HepG2 (cell line): ENCODE results near the gene TADA2B. TPM values are rescaled to one million over a fixed set of nuclear protein-coding genes. Genes with fewer than 3 reads are reported as not detected.

ENCODE experiments used
- FOXK2 ChIP-seq: fragments of 450-650 bp; IDR thresholded peaks from 2 replicates; pipeline ENCODE4 v1.6.1; 2016
- KAT2B ChIP-seq: fragments of 150-350 bp; IDR thresholded peaks from 2 replicates; pipeline ENCODE4 v1.6.1; 2014; ENCODE audit warnings: low read depth, low read length, borderline replicate concordance
- KDM6A ChIP-seq: IDR thresholded peaks from 2 replicates; pipeline ENCODE4 v1.6.1; 2016; ENCODE audit warnings: low read depth
- SRSF1 ChIP-seq: fragments of 200-400 bp; formaldehyde crosslinking; optimal IDR thresholded peaks from 2 replicates; pipeline ENCODE3; 2017; ENCODE audit warnings: mild to moderate bottlenecking, low read depth, low read length, moderate library complexity
- ZNF160 ChIP-seq: sonication (generic); formaldehyde crosslinking; IDR thresholded peaks from 2 replicates; pipeline ENCODE4 v1.8.0; 2022; ENCODE audit warnings: mild to moderate bottlenecking, inconsistent platforms, missing genetic modification reagents
- ZNF572 ChIP-seq: sonication (generic); formaldehyde crosslinking; IDR thresholded peaks from 2 replicates; pipeline ENCODE4 v1.5.1; 2020; ENCODE audit warnings: mild to moderate bottlenecking, missing genetic modification reagents
- ZNF879 ChIP-seq: sonication (generic); formaldehyde crosslinking; IDR thresholded peaks from 2 replicates; pipeline ENCODE4 v1.8.1; 2023; ENCODE audit warnings: missing genetic modification reagents
- polyA plus RNA-seq, 8 experiments: library from polyadenylated mRNA; depleted of rRNA in 3 of 8; stranded (reverse) in 7 of 8; unstranded in 1 of 8; fragments of >200 nt; fragmentation: Illumina TruSeq in 4 of 8; extraction: Trizol in 4 of 8; gene quantifications; 2 replicates each; pipeline versions ENCODE4 v1.2.1 to v1.2.3, GENCODE V29; 2011 to 2016; ENCODE audit warnings: low read depth in 4 of 8, missing spikeins in 1 of 8, mixed read lengths in 1 of 8; ENCODE audit not compliant: insufficient read depth in 1 of 8
- total RNA-seq, 5 experiments: library from RNA; depleted of rRNA; stranded (reverse); fragments of >200 nt; fragmentation: Illumina TruSeq; extraction: Trizol; gene quantifications; 2 replicates each; pipeline ENCODE4 v1.2.3, GENCODE V29; 2016; ENCODE audit warnings: low read depth in 1 of 5
- TF ChIP-seq, protein P1 (sequence below): sonication (generic); formaldehyde crosslinking; IDR thresholded peaks from 2 replicates; pipeline ENCODE4 v1.4.0; 2020; ENCODE audit warnings: mild to moderate bottlenecking, missing genetic modification reagents
- TF ChIP-seq, protein P2 (sequence below): IDR thresholded peaks from 2 replicates; pipeline ENCODE4 v1.6.1; 2016; ENCODE audit warnings: mild to moderate bottlenecking, missing biosample characterization, missing genetic modification reagents
- TF ChIP-seq, protein P3 (sequence below): sonication (generic); formaldehyde crosslinking; IDR thresholded peaks from 2 replicates; pipeline ENCODE4 v1.4.0; 2020; ENCODE audit warnings: missing genetic modification reagents
- TF ChIP-seq, protein P4 (sequence below): sonication (generic); formaldehyde crosslinking; IDR thresholded peaks from 2 replicates; pipeline ENCODE4 v1.5.0; 2020; ENCODE audit warnings: missing genetic modification reagents
- TF ChIP-seq, protein P5 (sequence below): sonication (generic); formaldehyde crosslinking; conservative IDR thresholded peaks from 2 replicates; pipeline ENCODE4 v1.4.0; 2020; ENCODE audit warnings: mild to moderate bottlenecking, missing genetic modification reagents, moderate library complexity
- TF ChIP-seq, protein P6 (sequence below): sonication (generic); formaldehyde crosslinking; IDR thresholded peaks from 2 replicates; pipeline ENCODE4 v1.4.0; 2020; ENCODE audit warnings: missing genetic modification reagents
- TF ChIP-seq, protein P7 (sequence below): sonication (generic); formaldehyde crosslinking; IDR thresholded peaks from 2 replicates; pipeline ENCODE4 v1.4.0; 2020; ENCODE audit warnings: low read depth, mild to moderate bottlenecking, missing genetic modification reagents

TADA2B gene
- total and polyA plus RNA-seq, 2 of the 13 experiments (the other 11 are each of a cell fraction or from before 2014, with no cell fraction given) = 4.6 to 8.9 TPM

DNA sequence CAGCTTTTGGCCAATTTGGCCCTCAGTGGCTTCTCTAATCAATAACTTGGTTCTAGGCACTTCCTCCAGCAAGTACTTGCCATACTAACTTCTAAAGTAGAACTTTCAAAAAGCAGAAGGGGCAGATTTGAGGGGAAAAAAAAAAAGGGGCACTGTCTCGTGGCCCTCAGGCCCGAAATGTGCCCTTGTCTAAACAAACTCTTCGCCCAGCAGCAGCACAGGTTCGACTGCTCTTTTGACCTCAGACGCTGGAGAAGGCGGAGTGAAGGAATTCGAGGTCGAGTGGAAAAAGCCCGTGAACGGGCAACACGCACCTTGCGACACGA, 23.9 kb downstream of the TADA2B start (continued):
- TF ChIP-seq, protein P1, sequence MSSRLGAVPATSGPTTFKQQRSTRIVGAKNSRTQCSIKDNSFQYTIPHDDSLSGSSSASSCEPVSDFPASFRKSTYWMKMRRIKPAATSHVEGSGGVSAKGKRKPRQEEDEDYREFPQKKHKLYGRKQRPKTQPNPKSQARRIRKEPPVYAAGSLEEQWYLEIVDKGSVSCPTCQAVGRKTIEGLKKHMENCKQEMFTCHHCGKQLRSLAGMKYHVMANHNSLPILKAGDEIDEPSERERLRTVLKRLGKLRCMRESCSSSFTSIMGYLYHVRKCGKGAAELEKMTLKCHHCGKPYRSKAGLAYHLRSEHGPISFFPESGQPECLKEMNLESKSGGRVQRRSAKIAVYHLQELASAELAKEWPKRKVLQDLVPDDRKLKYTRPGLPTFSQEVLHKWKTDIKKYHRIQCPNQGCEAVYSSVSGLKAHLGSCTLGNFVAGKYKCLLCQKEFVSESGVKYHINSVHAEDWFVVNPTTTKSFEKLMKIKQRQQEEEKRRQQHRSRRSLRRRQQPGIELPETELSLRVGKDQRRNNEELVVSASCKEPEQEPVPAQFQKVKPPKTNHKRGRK (CRISPR knock-in tag) = no peak
- TF ChIP-seq ZNF572 (CRISPR knock-in tag) = 0 out of 2 replicates have a peak, but pooled peaks have one; percentile 49
- TF ChIP-seq, protein P2, sequence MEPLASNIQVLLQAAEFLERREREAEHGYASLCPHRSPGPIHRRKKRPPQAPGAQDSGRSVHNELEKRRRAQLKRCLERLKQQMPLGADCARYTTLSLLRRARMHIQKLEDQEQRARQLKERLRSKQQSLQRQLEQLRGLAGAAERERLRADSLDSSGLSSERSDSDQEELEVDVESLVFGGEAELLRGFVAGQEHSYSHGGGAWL = no peak
- TF ChIP-seq KAT2B = no peak
- TF ChIP-seq, protein P3, sequence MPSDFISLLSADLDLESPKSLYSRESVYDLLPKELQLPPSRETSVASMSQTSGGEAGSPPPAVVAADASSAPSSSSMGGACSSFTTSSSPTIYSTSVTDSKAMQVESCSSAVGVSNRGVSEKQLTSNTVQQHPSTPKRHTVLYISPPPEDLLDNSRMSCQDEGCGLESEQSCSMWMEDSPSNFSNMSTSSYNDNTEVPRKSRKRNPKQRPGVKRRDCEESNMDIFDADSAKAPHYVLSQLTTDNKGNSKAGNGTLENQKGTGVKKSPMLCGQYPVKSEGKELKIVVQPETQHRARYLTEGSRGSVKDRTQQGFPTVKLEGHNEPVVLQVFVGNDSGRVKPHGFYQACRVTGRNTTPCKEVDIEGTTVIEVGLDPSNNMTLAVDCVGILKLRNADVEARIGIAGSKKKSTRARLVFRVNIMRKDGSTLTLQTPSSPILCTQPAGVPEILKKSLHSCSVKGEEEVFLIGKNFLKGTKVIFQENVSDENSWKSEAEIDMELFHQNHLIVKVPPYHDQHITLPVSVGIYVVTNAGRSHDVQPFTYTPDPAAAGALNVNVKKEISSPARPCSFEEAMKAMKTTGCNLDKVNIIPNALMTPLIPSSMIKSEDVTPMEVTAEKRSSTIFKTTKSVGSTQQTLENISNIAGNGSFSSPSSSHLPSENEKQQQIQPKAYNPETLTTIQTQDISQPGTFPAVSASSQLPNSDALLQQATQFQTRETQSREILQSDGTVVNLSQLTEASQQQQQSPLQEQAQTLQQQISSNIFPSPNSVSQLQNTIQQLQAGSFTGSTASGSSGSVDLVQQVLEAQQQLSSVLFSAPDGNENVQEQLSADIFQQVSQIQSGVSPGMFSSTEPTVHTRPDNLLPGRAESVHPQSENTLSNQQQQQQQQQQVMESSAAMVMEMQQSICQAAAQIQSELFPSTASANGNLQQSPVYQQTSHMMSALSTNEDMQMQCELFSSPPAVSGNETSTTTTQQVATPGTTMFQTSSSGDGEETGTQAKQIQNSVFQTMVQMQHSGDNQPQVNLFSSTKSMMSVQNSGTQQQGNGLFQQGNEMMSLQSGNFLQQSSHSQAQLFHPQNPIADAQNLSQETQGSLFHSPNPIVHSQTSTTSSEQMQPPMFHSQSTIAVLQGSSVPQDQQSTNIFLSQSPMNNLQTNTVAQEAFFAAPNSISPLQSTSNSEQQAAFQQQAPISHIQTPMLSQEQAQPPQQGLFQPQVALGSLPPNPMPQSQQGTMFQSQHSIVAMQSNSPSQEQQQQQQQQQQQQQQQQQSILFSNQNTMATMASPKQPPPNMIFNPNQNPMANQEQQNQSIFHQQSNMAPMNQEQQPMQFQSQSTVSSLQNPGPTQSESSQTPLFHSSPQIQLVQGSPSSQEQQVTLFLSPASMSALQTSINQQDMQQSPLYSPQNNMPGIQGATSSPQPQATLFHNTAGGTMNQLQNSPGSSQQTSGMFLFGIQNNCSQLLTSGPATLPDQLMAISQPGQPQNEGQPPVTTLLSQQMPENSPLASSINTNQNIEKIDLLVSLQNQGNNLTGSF (CRISPR knock-in tag) = no peak
- TF ChIP-seq ZNF160 (CRISPR knock-in tag) = no peak
- TF ChIP-seq, protein P4, sequence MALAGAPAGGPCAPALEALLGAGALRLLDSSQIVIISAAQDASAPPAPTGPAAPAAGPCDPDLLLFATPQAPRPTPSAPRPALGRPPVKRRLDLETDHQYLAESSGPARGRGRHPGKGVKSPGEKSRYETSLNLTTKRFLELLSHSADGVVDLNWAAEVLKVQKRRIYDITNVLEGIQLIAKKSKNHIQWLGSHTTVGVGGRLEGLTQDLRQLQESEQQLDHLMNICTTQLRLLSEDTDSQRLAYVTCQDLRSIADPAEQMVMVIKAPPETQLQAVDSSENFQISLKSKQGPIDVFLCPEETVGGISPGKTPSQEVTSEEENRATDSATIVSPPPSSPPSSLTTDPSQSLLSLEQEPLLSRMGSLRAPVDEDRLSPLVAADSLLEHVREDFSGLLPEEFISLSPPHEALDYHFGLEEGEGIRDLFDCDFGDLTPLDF (CRISPR knock-in tag) = no peak
- no peak for TF ChIP-seq FOXK2
- TF ChIP-seq SRSF1 = no peak
- TF ChIP-seq, protein P5, sequence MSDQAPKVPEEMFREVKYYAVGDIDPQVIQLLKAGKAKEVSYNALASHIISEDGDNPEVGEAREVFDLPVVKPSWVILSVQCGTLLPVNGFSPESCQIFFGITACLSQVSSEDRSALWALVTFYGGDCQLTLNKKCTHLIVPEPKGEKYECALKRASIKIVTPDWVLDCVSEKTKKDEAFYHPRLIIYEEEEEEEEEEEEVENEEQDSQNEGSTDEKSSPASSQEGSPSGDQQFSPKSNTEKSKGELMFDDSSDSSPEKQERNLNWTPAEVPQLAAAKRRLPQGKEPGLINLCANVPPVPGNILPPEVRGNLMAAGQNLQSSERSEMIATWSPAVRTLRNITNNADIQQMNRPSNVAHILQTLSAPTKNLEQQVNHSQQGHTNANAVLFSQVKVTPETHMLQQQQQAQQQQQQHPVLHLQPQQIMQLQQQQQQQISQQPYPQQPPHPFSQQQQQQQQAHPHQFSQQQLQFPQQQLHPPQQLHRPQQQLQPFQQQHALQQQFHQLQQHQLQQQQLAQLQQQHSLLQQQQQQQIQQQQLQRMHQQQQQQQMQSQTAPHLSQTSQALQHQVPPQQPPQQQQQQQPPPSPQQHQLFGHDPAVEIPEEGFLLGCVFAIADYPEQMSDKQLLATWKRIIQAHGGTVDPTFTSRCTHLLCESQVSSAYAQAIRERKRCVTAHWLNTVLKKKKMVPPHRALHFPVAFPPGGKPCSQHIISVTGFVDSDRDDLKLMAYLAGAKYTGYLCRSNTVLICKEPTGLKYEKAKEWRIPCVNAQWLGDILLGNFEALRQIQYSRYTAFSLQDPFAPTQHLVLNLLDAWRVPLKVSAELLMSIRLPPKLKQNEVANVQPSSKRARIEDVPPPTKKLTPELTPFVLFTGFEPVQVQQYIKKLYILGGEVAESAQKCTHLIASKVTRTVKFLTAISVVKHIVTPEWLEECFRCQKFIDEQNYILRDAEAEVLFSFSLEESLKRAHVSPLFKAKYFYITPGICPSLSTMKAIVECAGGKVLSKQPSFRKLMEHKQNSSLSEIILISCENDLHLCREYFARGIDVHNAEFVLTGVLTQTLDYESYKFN (CRISPR knock-in tag) = 0 out of 2 replicates have a peak, but pooled peaks have one; percentile 6
- TF ChIP-seq, protein P6, sequence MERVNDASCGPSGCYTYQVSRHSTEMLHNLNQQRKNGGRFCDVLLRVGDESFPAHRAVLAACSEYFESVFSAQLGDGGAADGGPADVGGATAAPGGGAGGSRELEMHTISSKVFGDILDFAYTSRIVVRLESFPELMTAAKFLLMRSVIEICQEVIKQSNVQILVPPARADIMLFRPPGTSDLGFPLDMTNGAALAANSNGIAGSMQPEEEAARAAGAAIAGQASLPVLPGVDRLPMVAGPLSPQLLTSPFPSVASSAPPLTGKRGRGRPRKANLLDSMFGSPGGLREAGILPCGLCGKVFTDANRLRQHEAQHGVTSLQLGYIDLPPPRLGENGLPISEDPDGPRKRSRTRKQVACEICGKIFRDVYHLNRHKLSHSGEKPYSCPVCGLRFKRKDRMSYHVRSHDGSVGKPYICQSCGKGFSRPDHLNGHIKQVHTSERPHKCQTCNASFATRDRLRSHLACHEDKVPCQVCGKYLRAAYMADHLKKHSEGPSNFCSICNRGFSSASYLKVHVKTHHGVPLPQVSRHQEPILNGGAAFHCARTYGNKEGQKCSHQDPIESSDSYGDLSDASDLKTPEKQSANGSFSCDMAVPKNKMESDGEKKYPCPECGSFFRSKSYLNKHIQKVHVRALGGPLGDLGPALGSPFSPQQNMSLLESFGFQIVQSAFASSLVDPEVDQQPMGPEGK = no peak
- no peak for TF ChIP-seq KDM6A (CRISPR knock-in tag)
- TF ChIP-seq, protein P7, sequence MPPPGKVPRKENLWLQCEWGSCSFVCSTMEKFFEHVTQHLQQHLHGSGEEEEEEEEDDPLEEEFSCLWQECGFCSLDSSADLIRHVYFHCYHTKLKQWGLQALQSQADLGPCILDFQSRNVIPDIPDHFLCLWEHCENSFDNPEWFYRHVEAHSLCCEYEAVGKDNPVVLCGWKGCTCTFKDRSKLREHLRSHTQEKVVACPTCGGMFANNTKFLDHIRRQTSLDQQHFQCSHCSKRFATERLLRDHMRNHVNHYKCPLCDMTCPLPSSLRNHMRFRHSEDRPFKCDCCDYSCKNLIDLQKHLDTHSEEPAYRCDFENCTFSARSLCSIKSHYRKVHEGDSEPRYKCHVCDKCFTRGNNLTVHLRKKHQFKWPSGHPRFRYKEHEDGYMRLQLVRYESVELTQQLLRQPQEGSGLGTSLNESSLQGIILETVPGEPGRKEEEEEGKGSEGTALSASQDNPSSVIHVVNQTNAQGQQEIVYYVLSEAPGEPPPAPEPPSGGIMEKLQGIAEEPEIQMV (CRISPR knock-in tag) = no peak
- TF ChIP-seq ZNF879 (CRISPR knock-in tag) = no peak
